Lower leg skin (tissue), 4 donors: Measurements from ENCODE around the gene TMEM269. TPM values are rescaled to one million over a fixed set of nuclear protein-coding genes. Genes with fewer than 3 reads are reported as not detected.
"Not testable (repeated sequence)": the region's sequence is repeated elsewhere in the genome, so short reads cannot be mapped to it uniquely, and the experiment has no call there.

ENCODE experiments used
- DNase-seq, 2 donors: peaks; one replicate each; pipeline ENCODE4 v3.0.0-alpha.2; 2019; ENCODE audit warnings: low spot score in 2 of 2
- H3K4me3 ChIP-seq: fragments of 200-600 bp; sonication (generic); 2 replicates; pipeline ENCODE4 v1.5.1; 2017; ENCODE audit warnings: mild to moderate bottlenecking, low read depth; ENCODE audit not compliant: poor library complexity, severe bottlenecking
- CTCF ChIP-seq, 3 donors: fragments of 450-650 bp; IDR thresholded peaks; one replicate each; pipeline ENCODE4 v1.5.1; 2016; ENCODE audit warnings: antibody characterized with exemption in 3 of 3, mild to moderate bottlenecking in 3 of 3, moderate library complexity in 2 of 3
- POLR2A ChIP-seq, 2 donors: fragments of 450-650 bp; IDR thresholded peaks; one replicate each; pipeline ENCODE4 v1.6.1; 2016 to 2017; ENCODE audit warnings: antibody characterized with exemption in 2 of 2, mild to moderate bottlenecking in 1 of 2, moderate library complexity in 1 of 2
- WGBS, 2 donors: methylation state at CpG; one replicate each; pipeline ENCODE4 v1.1.5; 2018; 5-methylcytosine and 5-hydroxymethylcytosine counted together
- intact Hi-C: fragments of 100-400 bp; cut with DNase I; formaldehyde crosslinking; loops from one replicate; pipeline ENCODE4 v1.15.0; 2023; ENCODE audit warnings: low total_unique reads
- total RNA-seq, 4 donors: library from RNA; depleted of rRNA; stranded (reverse); fragments of >200 nt; gene quantifications; one replicate each; pipeline ENCODE4 v1.1.0, GENCODE V29; 2016

TMEM269 gene
- total RNA-seq, 4 donors from 2014 or later, result 0.08 to 0.22 (median 0.13) TPM; not detected in 1

- peak in 1 of 2 donors; percentile 69 for DNase-seq
- WGBS, 2 donors, result 93% methylated on average over 12 of the region's 12 CpGs
- TF ChIP-seq CTCF (IDR thresholded peaks at IDR 0.05), result no peak
- TF ChIP-seq POLR2A (IDR thresholded peaks at IDR 0.05), result no peak
- intact Hi-C loops, result no loop called here
- H3K4me3 ChIP-seq, result no peak overlapping the region
These were observed 34.8 kb upstream of the TMEM269 start for GRCh38 chr1:42750041-42750440.

- DNase-seq, intact Hi-C loops, H3K4me3 ChIP-seq: not testable (repeated sequence)
- 93 to 96% methylated on average over 8 of the region's 8 CpGs for WGBS, 2 donors
These were observed 33.2 kb upstream of the TMEM269 start for GRCh38 chr1:42751511-42752070.

- 92 to 97% methylated on average over 6 of the region's 6 CpGs for WGBS, 2 donors
- TF ChIP-seq POLR2A (IDR thresholded peaks at IDR 0.05) (no peak), CTCF (IDR thresholded peaks at IDR 0.05) (no peak)
- no peak overlapping the region for H3K4me3 ChIP-seq
- intact Hi-C loops, result no loop called here
- DNase-seq, result peak in 1 of 2 donors; percentile 61
These were observed 32.5 kb upstream of the TMEM269 start for GRCh38 chr1:42752284-42752683.

GRCh38 chr1:42753070-42753469 lies 31.7 kb upstream of the TMEM269 start:
- H3K4me3 ChIP-seq, result no peak overlapping the region
- TF ChIP-seq CTCF (IDR thresholded peaks at IDR 0.05), result no peak
- 90 to 95% methylated on average over 1 of the region's 1 CpG for WGBS, 2 donors
- DNase-seq, result no peak
- intact Hi-C loops, result no loop called here

GRCh38 chr1:42756956-42757891 lies 27.6 kb upstream of the TMEM269 start:
- 74% methylated on average over 17 of the region's 17 CpGs for WGBS, 2 donors
- no peak for DNase-seq
- H3K4me3 ChIP-seq, result no peak overlapping the region
- TF ChIP-seq CTCF (IDR thresholded peaks at IDR 0.05) (no peak), POLR2A (IDR thresholded peaks at IDR 0.05) (no peak)
- intact Hi-C loops, result no loop called here

- H3K4me3 ChIP-seq, result no peak overlapping the region
- intact Hi-C loops, result no loop called here
- TF ChIP-seq POLR2A (IDR thresholded peaks at IDR 0.05) (no peak), CTCF (IDR thresholded peaks at IDR 0.05) (no peak)
- no peak for DNase-seq
These were observed 26.9 kb upstream of the TMEM269 start for GRCh38 chr1:42757892-42758275.
